OCI-LY3 (cell line): ENCODE data around the gene PGLYRP4.

Source experiments
- H2AFZ ChIP-seq: fragments of 200-600, 300-600 bp; shearing (Covaris generic); 2 replicates; pipeline ENCODE4 v1.6.0; 2014; ENCODE audit warnings: antibody characterized with exemption, low read depth, low read length
- H3K27ac ChIP-seq: fragments of 200-600, 300-600 bp; sonication (generic); 2 replicates; pipeline ENCODE4 v1.5.1; 2014; ENCODE audit warnings: mild to moderate bottlenecking, low read length, moderate library complexity, mixed read lengths
- H3K27me3 ChIP-seq: fragments of 200-600, 300-600 bp; sonication (generic); 2 replicates; pipeline ENCODE4 v1.6.1; 2014; ENCODE audit warnings: low read depth, low read length, mixed read lengths
- H3K36me3 ChIP-seq: fragments of 200-600, 300-600 bp; sonication (generic); replicated peaks from 2 replicates; pipeline ENCODE3; 2014; ENCODE audit warnings: low read depth, low read length, mixed read lengths
- H3K4me1 ChIP-seq: fragments of 300-600, 200-600 bp; sonication (generic); 2 replicates; pipeline ENCODE4 v1.6.1; 2014; ENCODE audit warnings: low read length, mixed read lengths
- H3K4me2 ChIP-seq: fragments of 200-600, 300-600 bp; sonication (generic); 2 replicates; pipeline ENCODE4 v1.6.1; 2014; ENCODE audit warnings: low read length, mixed read lengths
- H3K4me3 ChIP-seq: fragments of 300-600, 200-600 bp; sonication (generic); 2 replicates; pipeline ENCODE4 v1.5.1; 2014; ENCODE audit warnings: antibody characterized with exemption, mild to moderate bottlenecking, low read length, moderate library complexity
- H3K79me2 ChIP-seq: fragments of 300-600, 200-600 bp; shearing (Covaris generic); 2 replicates; pipeline ENCODE4 v1.6.1; 2014; ENCODE audit warnings: mild to moderate bottlenecking, low read length, mixed read lengths
- H3K9ac ChIP-seq: fragments of 300-600, 200-600 bp; shearing (Covaris generic); 2 replicates; pipeline ENCODE4 v1.6.0; 2014; ENCODE audit warnings: mild to moderate bottlenecking, low read length, moderate library complexity
- H3K9me3 ChIP-seq: fragments of 200-600, 300-600 bp; shearing (Covaris generic); 2 replicates; pipeline ENCODE4 v1.6.1; 2014; ENCODE audit warnings: low read length, mixed read lengths; ENCODE audit not compliant: insufficient read depth
- H4K20me1 ChIP-seq: fragments of 200-600, 300-600 bp; sonication (generic); 2 replicates; pipeline ENCODE4 v1.6.1; 2016; ENCODE audit warnings: low read length, mixed read lengths; ENCODE audit not compliant: insufficient read depth
- EZH2phosphoT487 ChIP-seq: fragments of 200-600 bp; shearing (Covaris generic); IDR thresholded peaks from 2 replicates; pipeline ENCODE4 v1.6.1; 2018; ENCODE audit warnings: antibody characterized with exemption, mixed run types, low read depth
- TF ChIP-seq, protein P1 (sequence below): fragments of 200-600, 300-600 bp; sonication (generic); IDR thresholded peaks from 2 replicates; pipeline ENCODE4 v1.5.1; 2014; ENCODE audit warnings: antibody characterized with exemption, low read length, low read depth

Gene PGLYRP4

DNA sequence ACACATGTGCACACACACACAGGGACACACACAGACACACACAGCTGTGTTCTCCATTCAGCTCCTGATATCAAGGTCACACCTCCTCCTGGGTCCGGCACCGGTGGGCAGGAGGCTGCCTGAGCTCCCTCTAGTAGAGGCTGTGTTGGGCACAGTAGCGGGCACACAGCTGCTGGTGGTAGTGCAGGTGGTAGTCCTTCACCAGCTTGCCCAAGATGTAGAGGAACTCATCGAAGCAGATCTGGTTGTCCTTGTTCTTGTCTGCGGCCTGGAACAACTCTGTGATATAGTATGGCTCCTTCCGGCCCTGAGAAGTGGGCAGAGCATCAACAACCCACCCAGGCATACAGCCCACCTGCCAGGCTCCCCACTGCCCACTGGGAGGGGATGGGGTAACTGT, 47.8 kb upstream of the PGLYRP4 start:
- no peaks in the 10 kb centered on the region for H4K20me1 ChIP-seq
- no peaks in the 10 kb centered on the region for H3K79me2 ChIP-seq
- no peak overlapping the region for H3K4me2 ChIP-seq
- H3K4me1 ChIP-seq: no peaks in the 10 kb centered on the region
- H3K9me3 ChIP-seq: no peaks in the 10 kb centered on the region
- no peaks in the 10 kb centered on the region for H3K36me3 ChIP-seq
- H2AFZ ChIP-seq: no peak overlapping the region
- TF ChIP-seq EZH2phosphoT487: no peak
- TF ChIP-seq, protein P1, sequence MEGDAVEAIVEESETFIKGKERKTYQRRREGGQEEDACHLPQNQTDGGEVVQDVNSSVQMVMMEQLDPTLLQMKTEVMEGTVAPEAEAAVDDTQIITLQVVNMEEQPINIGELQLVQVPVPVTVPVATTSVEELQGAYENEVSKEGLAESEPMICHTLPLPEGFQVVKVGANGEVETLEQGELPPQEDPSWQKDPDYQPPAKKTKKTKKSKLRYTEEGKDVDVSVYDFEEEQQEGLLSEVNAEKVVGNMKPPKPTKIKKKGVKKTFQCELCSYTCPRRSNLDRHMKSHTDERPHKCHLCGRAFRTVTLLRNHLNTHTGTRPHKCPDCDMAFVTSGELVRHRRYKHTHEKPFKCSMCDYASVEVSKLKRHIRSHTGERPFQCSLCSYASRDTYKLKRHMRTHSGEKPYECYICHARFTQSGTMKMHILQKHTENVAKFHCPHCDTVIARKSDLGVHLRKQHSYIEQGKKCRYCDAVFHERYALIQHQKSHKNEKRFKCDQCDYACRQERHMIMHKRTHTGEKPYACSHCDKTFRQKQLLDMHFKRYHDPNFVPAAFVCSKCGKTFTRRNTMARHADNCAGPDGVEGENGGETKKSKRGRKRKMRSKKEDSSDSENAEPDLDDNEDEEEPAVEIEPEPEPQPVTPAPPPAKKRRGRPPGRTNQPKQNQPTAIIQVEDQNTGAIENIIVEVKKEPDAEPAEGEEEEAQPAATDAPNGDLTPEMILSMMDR: no peak
- no peak overlapping the region for H3K9ac ChIP-seq
- no peak overlapping the region for H3K27ac ChIP-seq
- H3K27me3 ChIP-seq: peaks cover 78% of the 10 kb centered on the region
- no peak overlapping the region for H3K4me3 ChIP-seq

DNA sequence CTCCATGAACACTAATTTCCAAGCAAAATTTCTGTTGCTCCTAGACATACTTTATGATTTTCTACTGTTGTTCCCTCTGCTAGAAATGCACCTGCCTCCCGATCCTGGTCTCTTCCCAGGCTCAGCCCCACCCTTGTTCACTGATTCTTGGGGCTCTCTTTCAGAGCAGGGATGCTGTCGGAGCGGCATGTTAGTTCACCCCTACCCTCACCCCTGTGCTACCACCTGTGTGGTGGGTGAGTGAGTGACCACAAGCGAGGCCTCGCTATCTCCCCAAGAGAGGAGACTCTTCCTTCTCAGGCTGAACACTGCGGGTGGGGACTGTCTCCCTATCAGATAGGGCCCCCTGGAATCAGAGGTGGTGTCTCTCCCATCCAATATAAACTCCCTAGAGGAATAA, 47.1 kb upstream of the PGLYRP4 start:
- no peak overlapping the region for H3K4me2 ChIP-seq
- H4K20me1 ChIP-seq: no peaks in the 10 kb centered on the region
- TF ChIP-seq, protein P1: no peak
- no peak for TF ChIP-seq EZH2phosphoT487
- no peaks in the 10 kb centered on the region for H3K4me1 ChIP-seq
- H3K9ac ChIP-seq: no peak overlapping the region
- H3K27ac ChIP-seq: no peak overlapping the region
- H3K27me3 ChIP-seq: peaks cover 76% of the 10 kb centered on the region
- no peak overlapping the region for H3K4me3 ChIP-seq
- H3K36me3 ChIP-seq: no peaks in the 10 kb centered on the region
- no peak overlapping the region for H2AFZ ChIP-seq
- H3K9me3 ChIP-seq: no peaks in the 10 kb centered on the region
- no peaks in the 10 kb centered on the region for H3K79me2 ChIP-seq

DNA sequence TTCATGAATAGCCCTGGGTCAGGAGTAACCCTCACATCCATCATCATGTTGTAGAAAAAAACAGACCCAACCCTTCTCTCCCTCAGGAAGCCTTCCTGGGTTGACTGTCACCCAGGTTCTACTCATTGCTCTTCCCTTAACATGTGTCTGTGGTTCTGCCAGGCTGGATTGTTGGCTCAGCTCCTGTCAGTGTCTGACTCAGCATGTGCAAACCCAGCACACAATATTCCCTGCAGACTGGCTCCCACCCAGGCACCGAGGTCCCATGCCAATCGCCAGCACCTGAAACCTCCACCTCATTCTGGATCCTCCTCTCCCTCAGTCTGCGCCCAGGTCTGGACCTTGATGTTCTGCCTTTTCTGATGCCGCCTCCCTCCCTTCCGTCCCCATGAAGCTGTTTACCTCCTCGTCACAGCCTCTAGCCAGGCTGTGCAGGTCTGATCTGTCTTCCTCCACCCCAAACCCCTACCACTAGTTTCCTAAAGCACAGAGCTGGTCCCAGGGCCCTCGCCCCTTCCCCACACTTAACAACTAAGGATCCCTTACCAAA, 46.6 kb upstream of the PGLYRP4 start:
- H3K36me3 ChIP-seq: no peaks in the 10 kb centered on the region
- TF ChIP-seq, protein P1: no peak
- no peak for TF ChIP-seq EZH2phosphoT487
- no peaks in the 10 kb centered on the region for H3K79me2 ChIP-seq
- no peaks in the 10 kb centered on the region for H3K4me1 ChIP-seq
- H3K4me2 ChIP-seq: no peak overlapping the region
- H3K9me3 ChIP-seq: no peaks in the 10 kb centered on the region
- peaks cover 76% of the 10 kb centered on the region for H3K27me3 ChIP-seq
- no peak overlapping the region for H3K4me3 ChIP-seq
- H3K27ac ChIP-seq: no peak overlapping the region
- no peak overlapping the region for H2AFZ ChIP-seq
- H3K9ac ChIP-seq: no peak overlapping the region
- H4K20me1 ChIP-seq: no peaks in the 10 kb centered on the region

DNA sequence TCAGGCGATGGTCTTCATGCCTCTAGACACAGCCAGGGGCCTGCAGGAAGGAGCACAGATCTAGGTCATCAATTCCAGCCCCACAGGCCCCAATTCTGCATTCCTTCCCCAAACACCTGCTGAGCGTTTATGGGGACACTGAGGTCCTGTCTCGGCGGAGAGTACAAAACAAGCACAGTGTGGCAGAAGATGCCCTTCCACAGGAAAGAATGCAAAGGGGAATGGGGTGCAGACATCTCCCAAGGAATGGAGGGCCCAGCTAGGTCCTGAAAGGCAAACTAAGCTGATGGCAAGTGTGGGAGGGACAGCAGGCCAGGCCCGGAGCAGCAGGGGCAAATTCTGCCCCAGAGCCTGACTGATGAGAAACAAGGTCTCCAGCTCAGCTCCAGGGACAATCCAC, 45.8 kb upstream of the PGLYRP4 start:
- H2AFZ ChIP-seq: no peak overlapping the region
- no peaks in the 10 kb centered on the region for H3K4me1 ChIP-seq
- H3K36me3 ChIP-seq: no peaks in the 10 kb centered on the region
- no peaks in the 10 kb centered on the region for H3K9me3 ChIP-seq
- H4K20me1 ChIP-seq: no peaks in the 10 kb centered on the region
- no peak overlapping the region for H3K27ac ChIP-seq
- H3K4me3 ChIP-seq: no peak overlapping the region
- H3K4me2 ChIP-seq: no peak overlapping the region
- H3K79me2 ChIP-seq: no peaks in the 10 kb centered on the region
- peaks cover 76% of the 10 kb centered on the region for H3K27me3 ChIP-seq
- no peak overlapping the region for H3K9ac ChIP-seq
- TF ChIP-seq, protein P1: no peak
- TF ChIP-seq EZH2phosphoT487: no peak
